Measurements from ENCODE around the gene TMEM80. TPM values are rescaled to one million over a fixed set of nuclear protein-coding genes. Genes with fewer than 3 reads are reported as not detected.

Gene TMEM80
- total and polyA plus RNA-seq, 7 experiments from 2014 or later = 26.2 to 44.3 (median 37.8) TPM

- Mint-ChIP-seq H3K27me3 (no peaks in the 10 kb centered on the region), H3K4me3 (no peak overlapping the region), H3K4me1 (peaks cover 0 to 3% (median 0%) of the 10 kb centered on the region in 7 donors), H3K36me3 (peaks cover 4 to 21% (median 11%) of the 10 kb centered on the region in 5 donors), H3K27ac (no peak overlapping the region), H3K9me3 (no peaks in the 10 kb centered on the region)
- H3K36me3 ChIP-seq (ENCODE audit: control insufficient read depth in 2 of 3, insufficient read depth in 3 of 3, low read length in 3 of 3) = peaks cover 0 to 47% (median 9%) of the 10 kb centered on the region in 3 experiments
- intact Hi-C loops (cut with micrococcal nuclease) = no loop called here
- ATAC-seq (no peak), DNase-seq (no peak)
- no peak overlapping the region for H3K4me3 ChIP-seq (ENCODE audit: low read length)
- no peaks in the 10 kb centered on the region for H3K9me3 ChIP-seq (ENCODE audit: control insufficient read depth in 2 of 3, low read length in 3 of 3)
- no peak overlapping the region for H3K27ac ChIP-seq (ENCODE audit: low read depth, low read length)
- CTCF ChIA-PET = no interaction called here
- no peaks in the 10 kb centered on the region for H3K27me3 ChIP-seq (ENCODE audit: control insufficient read depth in 2 of 2, insufficient read depth in 2 of 2, low read length in 2 of 2)
- no peaks in the 10 kb centered on the region for H3K4me1 ChIP-seq (ENCODE audit: control insufficient read depth in 2 of 2, insufficient read depth in 2 of 2, low read length in 2 of 2)
- POLR2A ChIA-PET = no interaction called here
These were observed 21.2 kb upstream of the TMEM80 start for GRCh38 chr11:674406-674805.

DNA sequence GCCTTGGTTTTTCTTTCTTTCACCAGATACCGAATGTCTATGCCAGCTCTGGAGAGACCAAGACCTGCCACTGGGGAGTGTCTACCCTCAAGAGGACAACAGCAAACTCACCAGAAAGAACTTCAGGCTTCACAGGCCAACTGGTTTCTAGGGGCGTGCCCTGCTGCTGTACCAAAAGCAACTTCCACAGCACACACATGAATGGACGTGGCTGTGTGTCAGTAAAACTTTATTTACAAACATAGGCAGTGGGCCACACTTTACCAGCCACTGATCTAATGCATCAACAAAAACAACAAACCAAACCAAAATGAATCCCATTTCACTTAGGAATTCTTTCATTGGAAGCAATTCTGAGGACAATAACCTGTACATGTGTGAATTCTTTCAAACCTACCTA is 17.3 kb upstream of the TMEM80 start:
- ChIA-PET POLR2A (no interaction called here), CTCF (interaction anchor here (0.6 kb wide), 1 partner anchor 8 kb away, joined by 3 read pairs; no protein-coding TSS in a partner anchor)
- DNase-seq = no peak
- Histone ChIP-seq H3K4me3 (ENCODE audit: low read length) (no peak overlapping the region), H3K27ac (ENCODE audit: low read depth, low read length) (no peak overlapping the region), H3K9me3 (ENCODE audit: control insufficient read depth in 2 of 3, low read length in 3 of 3) (peaks cover 0 to 9% (median 0%) of the 10 kb centered on the region in 3 experiments), H3K4me1 (ENCODE audit: control insufficient read depth in 2 of 2, insufficient read depth in 2 of 2, low read length in 2 of 2) (no peaks in the 10 kb centered on the region), H3K27me3 (ENCODE audit: control insufficient read depth in 2 of 2, insufficient read depth in 2 of 2, low read length in 2 of 2) (no peaks in the 10 kb centered on the region), H3K36me3 (ENCODE audit: control insufficient read depth in 2 of 3, insufficient read depth in 3 of 3, low read length in 3 of 3) (peaks cover 0 to 73% (median 21%) of the 10 kb centered on the region in 3 experiments)
- intact Hi-C loops (cut with micrococcal nuclease) = no loop called here
- peak overlapping the region in 4 of 9 donors; percentile 17 to 59 (median 24) for H3K27ac Mint-ChIP-seq
- peaks cover 0 to 4% (median 0%) of the 10 kb centered on the region in 7 donors for H3K4me1 Mint-ChIP-seq
- H3K9me3 Mint-ChIP-seq = no peaks in the 10 kb centered on the region
- peaks cover 13 to 39% (median 21%) of the 10 kb centered on the region in 5 donors for H3K36me3 Mint-ChIP-seq
- ATAC-seq = no peak
- no peak overlapping the region for H3K4me3 Mint-ChIP-seq
- H3K27me3 Mint-ChIP-seq = no peaks in the 10 kb centered on the region

DNA sequence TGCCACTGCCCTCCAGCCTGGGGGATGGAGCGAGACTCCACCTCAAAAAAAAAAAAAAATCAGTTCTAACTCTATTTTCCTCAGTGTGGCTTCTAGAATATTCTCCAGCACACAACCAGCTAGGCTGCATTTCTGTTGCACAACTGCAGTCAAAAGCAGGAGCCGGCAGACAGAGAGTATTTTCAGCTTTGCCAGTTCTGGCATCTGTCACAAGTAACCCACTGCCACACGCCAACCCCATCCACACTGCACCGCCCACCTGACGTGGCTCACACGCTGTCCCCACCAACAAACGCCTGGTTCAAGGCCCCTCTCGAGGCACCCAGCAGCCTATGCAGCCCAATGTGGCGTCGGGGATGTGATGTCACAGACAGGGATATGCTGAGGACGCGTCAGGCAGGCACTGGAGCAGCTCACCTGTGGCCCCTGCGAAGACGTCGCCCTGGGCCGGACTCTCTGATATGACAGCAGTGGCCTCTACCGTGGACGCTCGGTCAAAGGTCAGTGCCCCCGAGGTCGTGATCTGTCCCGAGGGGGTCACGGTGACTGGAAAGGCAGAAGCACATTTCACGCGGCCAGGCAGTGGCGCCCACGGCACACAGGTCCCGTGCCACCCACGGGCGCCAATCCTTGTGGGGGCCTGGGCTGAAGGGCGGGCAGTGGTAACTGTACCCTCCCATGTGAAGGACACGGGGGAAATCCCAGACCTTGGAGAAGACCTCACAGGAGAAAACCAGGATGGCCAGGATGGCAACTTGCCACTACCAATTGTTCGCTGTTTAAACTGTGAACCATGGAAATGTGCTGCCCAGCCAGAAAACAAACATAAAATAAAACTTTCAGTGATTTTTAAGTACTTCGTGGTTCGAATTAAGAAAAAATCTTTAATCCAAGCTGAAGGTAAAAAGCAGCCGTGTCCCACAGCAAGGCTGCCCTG is 16.1 kb upstream of the TMEM80 start:
- Histone ChIP-seq H3K4me1 (ENCODE audit: control insufficient read depth in 2 of 2, insufficient read depth in 2 of 2, low read length in 2 of 2) (no peaks in the 10 kb centered on the region), H3K4me3 (ENCODE audit: low read length) (no peak overlapping the region), H3K27me3 (ENCODE audit: control insufficient read depth in 2 of 2, insufficient read depth in 2 of 2, low read length in 2 of 2) (no peaks in the 10 kb centered on the region), H3K9me3 (ENCODE audit: control insufficient read depth in 2 of 3, low read length in 3 of 3) (peaks cover 0 to 9% (median 0%) of the 10 kb centered on the region in 3 experiments), H3K36me3 (ENCODE audit: control insufficient read depth in 2 of 3, insufficient read depth in 3 of 3, low read length in 3 of 3) (peaks cover 0 to 73% (median 18%) of the 10 kb centered on the region in 3 experiments), H3K27ac (ENCODE audit: low read depth, low read length) (no peak overlapping the region)
- peaks cover 0 to 4% (median 0%) of the 10 kb centered on the region in 7 donors for H3K4me1 Mint-ChIP-seq
- ATAC-seq (no peak), DNase-seq (no peak)
- no peaks in the 10 kb centered on the region for H3K27me3 Mint-ChIP-seq
- no peak overlapping the region for H3K4me3 Mint-ChIP-seq
- POLR2A ChIA-PET = interaction anchor here (1.6 kb wide), 1 partner anchor 11 kb away, joined by 3 read pairs; no protein-coding TSS in a partner anchor
- peaks cover 0 to 4% (median 0%) of the 10 kb centered on the region in 11 donors for H3K9me3 Mint-ChIP-seq
- H3K27ac Mint-ChIP-seq = no peak overlapping the region
- peaks cover 19 to 37% (median 23%) of the 10 kb centered on the region in 5 donors for H3K36me3 Mint-ChIP-seq
- intact Hi-C loops (cut with micrococcal nuclease) = no loop called here
- CTCF ChIA-PET = no interaction called here

DNA sequence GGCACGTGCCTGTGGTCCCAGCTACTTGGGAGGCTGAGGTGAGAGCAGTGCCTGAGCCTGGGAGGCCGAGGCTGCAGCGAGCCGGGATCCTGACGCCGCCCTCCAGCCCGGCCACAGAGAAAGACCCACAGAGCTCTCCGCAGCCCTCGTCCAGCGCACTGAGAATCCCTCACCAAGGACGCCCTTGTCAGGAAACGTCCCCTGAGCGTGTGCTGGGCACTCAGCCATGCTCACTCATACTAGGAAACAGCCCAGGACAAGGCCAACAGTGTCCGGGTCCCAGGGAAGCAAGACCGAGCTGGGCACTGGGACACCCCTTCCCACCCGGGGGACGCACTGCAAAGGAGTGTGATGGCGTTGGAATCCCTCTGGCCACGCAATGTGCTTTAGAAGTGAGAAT is 15.1 kb upstream of the TMEM80 start:
- Histone ChIP-seq H3K36me3 (ENCODE audit: control insufficient read depth in 2 of 3, insufficient read depth in 3 of 3, low read length in 3 of 3) (peaks cover 0 to 77% (median 18%) of the 10 kb centered on the region in 3 experiments), H3K27ac (ENCODE audit: low read depth, low read length) (no peak overlapping the region), H3K4me1 (ENCODE audit: control insufficient read depth in 2 of 2, insufficient read depth in 2 of 2, low read length in 2 of 2) (no peaks in the 10 kb centered on the region), H3K27me3 (ENCODE audit: control insufficient read depth in 2 of 2, insufficient read depth in 2 of 2, low read length in 2 of 2) (no peaks in the 10 kb centered on the region), H3K9me3 (ENCODE audit: control insufficient read depth in 2 of 3, low read length in 3 of 3) (peaks cover 0 to 9% (median 0%) of the 10 kb centered on the region in 3 experiments), H3K4me3 (ENCODE audit: low read length) (no peak overlapping the region)
- no peaks in the 10 kb centered on the region for H3K27me3 Mint-ChIP-seq
- peak overlapping the region in 1 of 9 donors; percentile 11 for H3K27ac Mint-ChIP-seq
- no peak overlapping the region for H3K4me3 Mint-ChIP-seq
- H3K36me3 Mint-ChIP-seq = peaks cover 19 to 39% (median 25%) of the 10 kb centered on the region in 5 donors
- peaks cover 0 to 4% (median 0%) of the 10 kb centered on the region in 7 donors for H3K4me1 Mint-ChIP-seq
- ChIA-PET CTCF (no interaction called here), POLR2A (interaction anchor here (1.6 kb wide), 1 partner anchor 10 kb away, joined by 3 read pairs; no protein-coding TSS in a partner anchor)
- peaks cover 0 to 4% (median 0%) of the 10 kb centered on the region in 11 donors for H3K9me3 Mint-ChIP-seq
- intact Hi-C loops (cut with micrococcal nuclease) = no loop called here
- ATAC-seq (no peak), DNase-seq (no peak)

DNA sequence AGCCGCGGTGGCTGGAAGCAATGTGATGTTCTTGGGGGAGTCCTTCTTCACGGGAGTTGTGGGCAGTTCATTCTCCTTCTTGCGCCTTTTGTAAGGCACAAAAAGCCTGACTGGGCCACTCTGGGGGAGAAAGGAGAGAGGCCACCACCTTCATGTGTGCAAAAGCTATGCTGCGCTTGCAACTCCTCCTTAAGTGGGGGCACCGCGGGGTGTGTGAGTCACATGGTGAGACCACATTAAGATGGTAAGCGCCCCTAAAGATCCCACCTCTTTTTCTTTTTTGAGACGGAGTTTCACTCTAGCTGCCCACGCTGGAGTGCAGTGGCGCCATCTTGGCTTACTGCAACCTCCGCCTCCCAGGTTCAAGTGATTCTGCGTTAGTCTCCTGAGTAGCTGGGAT is 14.6 kb upstream of the TMEM80 start:
- Histone ChIP-seq H3K9me3 (ENCODE audit: control insufficient read depth in 2 of 3, low read length in 3 of 3) (peaks cover 0 to 9% (median 0%) of the 10 kb centered on the region in 3 experiments), H3K27ac (ENCODE audit: low read depth, low read length) (no peak overlapping the region), H3K36me3 (ENCODE audit: control insufficient read depth in 2 of 3, insufficient read depth in 3 of 3, low read length in 3 of 3) (peaks cover 0 to 81% (median 18%) of the 10 kb centered on the region in 3 experiments), H3K27me3 (ENCODE audit: control insufficient read depth in 2 of 2, insufficient read depth in 2 of 2, low read length in 2 of 2) (no peaks in the 10 kb centered on the region), H3K4me1 (ENCODE audit: control insufficient read depth in 2 of 2, insufficient read depth in 2 of 2, low read length in 2 of 2) (no peaks in the 10 kb centered on the region), H3K4me3 (ENCODE audit: low read length) (no peak overlapping the region)
- DNase-seq (no peak), ATAC-seq (no peak)
- ChIA-PET CTCF (interaction anchor here (0.6 kb wide), 1 partner anchor 40 kb away, joined by 5 read pairs; no protein-coding TSS in a partner anchor), POLR2A (interaction anchor here (0.6 to 1.6 kb wide), 3 partner anchors 9 to 15 kb away, joined by 3 read pairs; no protein-coding TSS in a partner anchor)
- Mint-ChIP-seq H3K27me3 (no peaks in the 10 kb centered on the region), H3K36me3 (peaks cover 19 to 39% (median 25%) of the 10 kb centered on the region in 5 donors), H3K9me3 (peaks cover 0 to 4% (median 0%) of the 10 kb centered on the region in 11 donors), H3K4me3 (no peak overlapping the region), H3K4me1 (peaks cover 0 to 4% (median 0%) of the 10 kb centered on the region in 7 donors), H3K27ac (no peak overlapping the region)
- intact Hi-C loops (cut with micrococcal nuclease) = no loop called here

DNA sequence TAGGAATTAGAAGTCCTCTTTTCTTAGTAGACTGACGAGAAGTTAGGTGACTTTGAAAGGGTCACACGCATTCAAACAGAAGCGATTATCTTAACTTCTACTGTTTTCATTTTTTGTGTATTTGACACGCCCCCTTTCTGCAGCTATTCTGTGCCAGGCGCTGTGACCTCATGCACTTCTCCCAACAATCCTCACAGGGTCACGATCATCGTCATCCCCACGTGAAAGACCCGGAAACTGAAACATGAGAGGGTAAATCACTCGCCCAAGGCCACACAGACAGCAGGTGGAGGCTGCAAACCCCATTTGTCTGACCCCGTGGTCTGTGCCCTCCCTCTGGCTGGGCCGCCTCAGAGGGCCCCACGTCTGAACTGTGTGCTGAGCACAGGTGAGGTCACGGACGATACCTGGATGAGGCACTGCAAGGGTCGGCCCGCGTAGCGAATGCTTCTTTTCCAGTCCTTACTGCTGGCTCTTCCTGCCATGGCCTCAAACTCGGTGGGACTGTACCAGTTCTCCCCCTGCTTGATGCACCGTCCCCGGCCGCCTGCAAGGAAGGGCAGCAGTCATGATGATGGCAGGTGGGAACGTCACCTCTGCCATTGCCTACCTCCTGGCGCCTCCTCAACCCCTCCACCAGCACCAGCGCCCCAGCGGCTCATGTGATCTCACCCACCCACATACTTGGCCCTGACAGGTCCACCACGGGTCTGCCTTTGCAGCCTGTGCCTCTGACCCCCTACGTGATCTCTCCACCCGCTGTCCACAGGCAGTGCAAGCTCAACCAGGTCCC is 9.0 kb upstream of the TMEM80 start:
- no peak overlapping the region for H3K4me3 ChIP-seq (ENCODE audit: low read length)
- no peaks in the 10 kb centered on the region for H3K27me3 ChIP-seq (ENCODE audit: control insufficient read depth in 2 of 2, insufficient read depth in 2 of 2, low read length in 2 of 2)
- POLR2A ChIA-PET = interaction anchor here (0.6 kb wide), 2 partner anchors 14 to 34 kb away, joined by 3 read pairs; no protein-coding TSS in a partner anchor
- no peak overlapping the region for H3K27ac ChIP-seq (ENCODE audit: low read depth, low read length)
- Mint-ChIP-seq H3K4me1 (peaks cover 8 to 21% (median 13%) of the 10 kb centered on the region in 7 donors), H3K27me3 (no peaks in the 10 kb centered on the region), H3K9me3 (peaks cover 0 to 4% (median 0%) of the 10 kb centered on the region in 11 donors), H3K36me3 (peaks cover 25 to 53% (median 31%) of the 10 kb centered on the region in 5 donors), H3K4me3 (peak overlapping the region in 1 of 10 donors; percentile 7), H3K27ac (peak overlapping the region in 2 of 9 donors; percentile 28 to 70)
- H3K4me1 ChIP-seq (ENCODE audit: control insufficient read depth in 2 of 2, insufficient read depth in 2 of 2, low read length in 2 of 2) = peaks cover 0 to 14% of the 10 kb centered on the region in 2 donors
- DNase-seq (no peak), ATAC-seq (no peak)
- H3K9me3 ChIP-seq (ENCODE audit: control insufficient read depth in 2 of 3, low read length in 3 of 3) = peaks cover 0 to 9% (median 0%) of the 10 kb centered on the region in 3 experiments
- intact Hi-C loops (cut with micrococcal nuclease) = no loop called here
- CTCF ChIA-PET = interaction anchor here (0.7 kb wide), 1 partner anchor 67 kb away, joined by 3 read pairs; no protein-coding TSS in a partner anchor
- H3K36me3 ChIP-seq (ENCODE audit: control insufficient read depth in 2 of 3, insufficient read depth in 3 of 3, low read length in 3 of 3) = peaks cover 0 to 69% (median 16%) of the 10 kb centered on the region in 3 experiments
